Bronchial epithelial cell (primary cell): Measurements from ENCODE around the gene NSUN2. TPM values are rescaled to one million over a fixed set of nuclear protein-coding genes. Genes with fewer than 3 reads are reported as not detected.
A peak's percentile ranks its signal among the peaks of the same experiment; 100 is the strongest.

Experiments used
- DNase-seq: peaks from one replicate; pipeline ENCODE4 v3.0.0-alpha.2; 2010; ENCODE audit warnings: low read depth
- FAIRE-seq: peaks from 2 replicates; lab custom pipeline; 2011; peaks lifted over from hg19 to GRCh38; lab: Jason Lieb, UNC
- H3K27me3 ChIP-seq: 2 replicates; pipeline ENCODE4 v1.5.1; 2011; ENCODE audit warnings: low read length; ENCODE audit not compliant: control insufficient read depth, insufficient read depth
- H3K36me3 ChIP-seq: 2 replicates; pipeline ENCODE4 v1.5.1; 2011; ENCODE audit warnings: low read length; ENCODE audit not compliant: control insufficient read depth, insufficient read depth
- H3K4me3 ChIP-seq: 2 replicates; pipeline ENCODE4 v1.5.1; 2011; ENCODE audit warnings: mild to moderate bottlenecking, low read depth, low read length, control low read depth
- CTCF ChIP-seq: IDR thresholded peaks from 2 replicates; pipeline ENCODE4 v1.5.1; 2011; ENCODE audit warnings: mild to moderate bottlenecking, moderate library complexity, low read length, control low read depth, inconsistent platforms; ENCODE audit not compliant: insufficient read depth, severe bottlenecking
- total RNA-seq: library from RNA; depleted of rRNA; stranded (reverse); fragments of >200 nt; gene quantifications from 2 replicates; pipeline ENCODE4 v1.2.1, GENCODE V29; 2014

Gene NSUN2
- total RNA-seq, 1 donor from 2014 or later: 78.5 TPM

DNA sequence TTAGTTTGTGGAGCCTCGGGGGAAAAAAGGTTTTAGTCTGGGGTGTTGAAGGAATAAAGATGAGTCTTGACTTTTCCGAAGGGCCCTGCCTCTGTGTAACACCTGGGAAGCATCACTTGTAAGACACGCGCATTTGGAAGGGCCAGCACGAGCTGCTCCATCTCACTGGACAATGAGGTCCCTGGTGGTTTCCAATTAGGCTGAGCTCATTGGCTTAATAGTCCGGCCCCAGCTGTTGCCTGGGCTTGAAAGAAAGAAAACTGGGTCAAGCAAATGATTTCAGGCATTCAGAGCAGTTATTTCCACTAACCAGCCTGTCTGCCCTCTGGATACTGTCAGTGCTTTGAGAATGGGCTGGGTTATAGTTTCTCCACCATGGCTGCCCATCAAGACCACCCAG is 64.5 kb downstream of the NSUN2 start:
- DNase-seq (no peak), FAIRE-seq (no peak)
- TF ChIP-seq CTCF: no peak
- Histone ChIP-seq H3K27me3 (no peaks in the 10 kb centered on the region), H3K4me3 (no peak overlapping the region), H3K36me3 (no peaks in the 10 kb centered on the region)

GRCh38 chr5:6567835-6568234 is 65.0 kb downstream of the NSUN2 start:
- FAIRE-seq (no peak), DNase-seq (no peak)
- H3K27me3 ChIP-seq: no peaks in the 10 kb centered on the region
- no peak for TF ChIP-seq CTCF
- no peak overlapping the region for H3K4me3 ChIP-seq
- no peaks in the 10 kb centered on the region for H3K36me3 ChIP-seq

GRCh38 chr5:6567068-6567467 is 65.8 kb downstream of the NSUN2 start:
- no peaks in the 10 kb centered on the region for H3K36me3 ChIP-seq
- TF ChIP-seq CTCF: no peak
- FAIRE-seq: no peak
- DNase-seq: peak; percentile 13
- no peaks in the 10 kb centered on the region for H3K27me3 ChIP-seq
- H3K4me3 ChIP-seq: no peak overlapping the region

GRCh38 chr5:6565492-6565891 is 67.4 kb downstream of the NSUN2 start:
- no peaks in the 10 kb centered on the region for H3K36me3 ChIP-seq
- no peaks in the 10 kb centered on the region for H3K27me3 ChIP-seq
- no peak overlapping the region for H3K4me3 ChIP-seq
- no peak for DNase-seq
- no peak for FAIRE-seq
- no peak for TF ChIP-seq CTCF

- FAIRE-seq (no peak), DNase-seq (no peak)
- TF ChIP-seq CTCF: no peak
These were observed 74.9 kb downstream of the NSUN2 start for GRCh38 chr5:6557807-6558575.

DNA sequence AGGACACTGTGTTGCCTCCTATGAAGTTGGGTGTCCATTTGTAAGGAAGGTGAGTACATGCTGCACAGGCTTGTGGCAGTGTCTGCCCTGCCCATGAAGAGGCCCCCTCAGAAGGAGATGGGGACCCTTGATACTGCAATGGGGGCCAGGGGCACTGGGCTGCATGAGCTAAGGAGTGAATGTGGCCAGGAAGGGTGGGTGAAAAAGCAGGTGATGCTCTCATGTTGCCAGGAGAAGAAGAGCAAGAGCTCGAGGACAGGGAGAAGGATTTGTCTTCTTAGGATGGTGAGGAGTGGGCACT is 76.1 kb downstream of the NSUN2 start:
- no peak overlapping the region for H3K4me3 ChIP-seq
- no peaks in the 10 kb centered on the region for H3K27me3 ChIP-seq
- TF ChIP-seq CTCF: no peak
- FAIRE-seq (no peak), DNase-seq (no peak)
- no peaks in the 10 kb centered on the region for H3K36me3 ChIP-seq

More at GRCh38 chr5:6557807-6558575, 74.9 kb downstream of the NSUN2 start:
- Histone ChIP-seq H3K27me3 (no peaks in the 10 kb centered on the region), H3K4me3 (no peak overlapping the region), H3K36me3 (no peaks in the 10 kb centered on the region)
